GM12864 (cell line): ENCODE results near the gene IRGQ.

Experiments
- DNase-seq: peaks from one replicate; pipeline ENCODE4 v3.0.0-alpha.2; 2011; ENCODE audit warnings: low read depth
- H3K4me3 ChIP-seq: 2 replicates; pipeline ENCODE4 v1.5.1; 2011; ENCODE audit warnings: mild to moderate bottlenecking, low read depth, low read length, control low read depth
- CTCF ChIP-seq: IDR thresholded peaks from 2 replicates; pipeline ENCODE4 v1.5.1; 2011; ENCODE audit warnings: low read depth, mild to moderate bottlenecking, moderate library complexity, low read length, control low read depth, inconsistent platforms; ENCODE audit errors: missing control alignments

Gene IRGQ

GRCh38 chr19:43597876-43598275 is 1.9 kb upstream of the IRGQ start:
- TF ChIP-seq CTCF, result no peak
- peak overlapping the region; percentile 73 for H3K4me3 ChIP-seq

GRCh38 chr19:43596842-43597461 is 1.0 kb upstream of the IRGQ start:
- peak overlapping the region; percentile 73 for H3K4me3 ChIP-seq
- no peak for DNase-seq
- TF ChIP-seq CTCF, result no peak

More at GRCh38 chr19:43597876-43598275, 1.9 kb upstream of the IRGQ start:
- no peak for DNase-seq

- H3K4me3 ChIP-seq, result peak overlapping the region; percentile 78
- no peak for TF ChIP-seq CTCF
- DNase-seq, result no peak
These were observed 332 bp downstream of the IRGQ start for GRCh38 chr19:43595605-43595998.

GRCh38 chr19:43594710-43595604 is 977 bp downstream of the IRGQ start:
- peak overlapping the region; percentile 78 for H3K4me3 ChIP-seq
- DNase-seq, result peak; percentile 33
- peak; percentile 96 for TF ChIP-seq CTCF

- no peak for TF ChIP-seq CTCF
- no peak for DNase-seq
- H3K4me3 ChIP-seq, result peak overlapping the region; percentile 78; the same call in 1 of the 2 replicates
These were observed 1.7 kb downstream of the IRGQ start for GRCh38 chr19:43594081-43594697.

GRCh38 chr19:43592800-43593350 is 3.1 kb downstream of the IRGQ start:
- no peak for DNase-seq
- no peak for TF ChIP-seq CTCF
- no peak overlapping the region for H3K4me3 ChIP-seq
